Neural progenitor cell (in vitro differentiated cells): Measurements from ENCODE around the gene NARF. TPM values are rescaled to one million over a fixed set of nuclear protein-coding genes. Genes with fewer than 3 reads are reported as not detected.

Experiments
- DNase-seq: peaks from one replicate; pipeline ENCODE4 v3.0.0-alpha.2; 2016; ENCODE audit warnings: low spot score
- H2AFZ ChIP-seq: fragments of 200-600 bp; sonication (generic); replicated peaks from 2 replicates; pipeline ENCODE4 v1.6.1; 2016; ENCODE audit warnings: antibody characterized with exemption
- H3F3A ChIP-seq: fragments of 200-600 bp; sonication (generic); 2 replicates; pipeline ENCODE4 v1.6.1; 2016; ENCODE audit warnings: antibody characterized with exemption, low read depth
- H3K27ac ChIP-seq: fragments of 200-600 bp; sonication (generic); 2 replicates; pipeline ENCODE4 v1.5.1; 2016; ENCODE audit warnings: mild to moderate bottlenecking
- H3K27me3 ChIP-seq: fragments of 200-600 bp; sonication (generic); 2 replicates; pipeline ENCODE4 v1.6.1; 2016; ENCODE audit warnings: mild to moderate bottlenecking, moderate library complexity
- H3K36me3 ChIP-seq: fragments of 200-600 bp; sonication (generic); 2 replicates; pipeline ENCODE4 v1.5.1; 2016
- H3K4me1 ChIP-seq: fragments of 200-600 bp; sonication (generic); 2 replicates; pipeline ENCODE4 v1.6.1; 2016; ENCODE audit warnings: mixed run types
- H3K4me2 ChIP-seq: fragments of 200-600 bp; sonication (generic); 2 replicates; pipeline ENCODE4 v1.6.1; 2016
- H3K4me3 ChIP-seq: fragments of 200-600 bp; sonication (generic); 2 replicates; pipeline ENCODE4 v1.5.1; 2016
- H3K79me2 ChIP-seq: fragments of 200-600 bp; sonication (generic); 2 replicates; pipeline ENCODE4 v1.6.1; 2016; ENCODE audit warnings: low read depth
- H3K9ac ChIP-seq: fragments of 200-600 bp; sonication (generic); 2 replicates; pipeline ENCODE4 v1.6.1; 2016
- H3K9me3 ChIP-seq: fragments of 200-600 bp; sonication (generic); 2 replicates; pipeline ENCODE4 v1.5.1; 2016; ENCODE audit warnings: low read depth
- H4K20me1 ChIP-seq: fragments of 200-600 bp; sonication (generic); 2 replicates; pipeline ENCODE4 v1.6.1; 2016; ENCODE audit warnings: low read depth
- H3K27ac Mint-ChIP-seq: 3 replicates; pipeline ENCODE4 v1.8.0; 2021; ENCODE audit warnings: mixed read lengths
- H3K27me3 Mint-ChIP-seq: 2 replicates; pipeline ENCODE4 v1.8.0; 2022; ENCODE audit warnings: low read depth, mild to moderate bottlenecking, inconsistent platforms, moderate library complexity, mixed read lengths; ENCODE audit not compliant: insufficient read depth
- H3K36me3 Mint-ChIP-seq: 3 replicates; pipeline ENCODE4 v1.8.0; 2021; ENCODE audit warnings: mixed read lengths
- H3K4me1 Mint-ChIP-seq: 3 replicates; pipeline ENCODE4 v1.8.0; 2021; ENCODE audit warnings: mixed read lengths
- H3K4me3 Mint-ChIP-seq: 3 replicates; pipeline ENCODE4 v1.8.0; 2021; ENCODE audit warnings: mild to moderate bottlenecking, moderate library complexity, mixed read lengths
- H3K9me3 Mint-ChIP-seq: 3 replicates; pipeline ENCODE4 v1.8.0; 2020; ENCODE audit warnings: mixed read lengths
- EZH2 ChIP-seq: fragments of 200-600 bp; sonication (generic); IDR thresholded peaks from 2 replicates; pipeline ENCODE4 v1.6.1; 2017; ENCODE audit warnings: antibody characterized with exemption, mild to moderate bottlenecking, moderate library complexity
- EZH2phosphoT487 ChIP-seq: fragments of 200-600 bp; sonication (generic); IDR thresholded peaks from 2 replicates; pipeline ENCODE4 v1.6.1; 2017; ENCODE audit warnings: antibody characterized with exemption
- total RNA-seq: library from RNA; depleted of rRNA; stranded (reverse); fragments of >200 nt; gene quantifications from 2 replicates; pipeline ENCODE4 v1.2.3, GENCODE V29; 2015; ENCODE audit warnings: low replicate concordance
- TF ChIP-seq, protein P1 (sequence below): fragments of 200-600 bp; sonication (generic); IDR thresholded peaks from 2 replicates; pipeline ENCODE4 v1.5.1; 2017; ENCODE audit warnings: antibody characterized with exemption, mild to moderate bottlenecking

NARF gene
- total RNA-seq, 1 donor from 2014 or later = 166 TPM

DNA sequence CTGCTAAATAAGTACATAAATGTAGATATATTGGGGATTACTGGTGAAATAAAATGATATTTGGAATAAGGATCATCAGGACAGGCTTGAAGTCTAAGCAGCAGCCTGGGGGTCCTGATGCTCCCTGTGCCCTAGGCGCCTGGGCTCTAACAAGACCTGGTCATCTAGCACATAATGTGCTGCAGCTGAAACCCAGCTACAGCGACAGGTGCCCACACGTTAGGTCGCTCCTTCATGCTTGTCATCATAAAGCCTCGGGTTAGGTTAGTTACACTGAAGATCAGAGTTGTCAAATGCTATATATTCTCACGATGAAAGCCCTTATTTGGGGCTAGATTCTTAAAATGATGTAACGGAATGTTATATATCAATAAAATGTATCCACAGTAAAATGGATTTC is 11.5 kb downstream of the NARF start:
- Histone ChIP-seq H3K9me3 (no peaks in the 10 kb centered on the region), H3K4me2 (no peak overlapping the region), H2AFZ (no peak overlapping the region), H3K27me3 (no peaks in the 10 kb centered on the region), H3K4me3 (no peak overlapping the region), H3K4me1 (no peaks in the 10 kb centered on the region), H4K20me1 (peaks cover 18% of the 10 kb centered on the region), H3K9ac (no peak overlapping the region), H3K36me3 (peaks cover 16% of the 10 kb centered on the region), H3K27ac (no peak overlapping the region), H3F3A (no peaks in the 10 kb centered on the region), H3K79me2 (no peaks in the 10 kb centered on the region)
- no peak overlapping the region for H3K4me3 Mint-ChIP-seq
- H3K36me3 Mint-ChIP-seq = peaks cover 39% of the 10 kb centered on the region
- no peaks in the 10 kb centered on the region for H3K4me1 Mint-ChIP-seq
- no peak for DNase-seq
- H3K27ac Mint-ChIP-seq = no peak overlapping the region
- TF ChIP-seq, protein P1, sequence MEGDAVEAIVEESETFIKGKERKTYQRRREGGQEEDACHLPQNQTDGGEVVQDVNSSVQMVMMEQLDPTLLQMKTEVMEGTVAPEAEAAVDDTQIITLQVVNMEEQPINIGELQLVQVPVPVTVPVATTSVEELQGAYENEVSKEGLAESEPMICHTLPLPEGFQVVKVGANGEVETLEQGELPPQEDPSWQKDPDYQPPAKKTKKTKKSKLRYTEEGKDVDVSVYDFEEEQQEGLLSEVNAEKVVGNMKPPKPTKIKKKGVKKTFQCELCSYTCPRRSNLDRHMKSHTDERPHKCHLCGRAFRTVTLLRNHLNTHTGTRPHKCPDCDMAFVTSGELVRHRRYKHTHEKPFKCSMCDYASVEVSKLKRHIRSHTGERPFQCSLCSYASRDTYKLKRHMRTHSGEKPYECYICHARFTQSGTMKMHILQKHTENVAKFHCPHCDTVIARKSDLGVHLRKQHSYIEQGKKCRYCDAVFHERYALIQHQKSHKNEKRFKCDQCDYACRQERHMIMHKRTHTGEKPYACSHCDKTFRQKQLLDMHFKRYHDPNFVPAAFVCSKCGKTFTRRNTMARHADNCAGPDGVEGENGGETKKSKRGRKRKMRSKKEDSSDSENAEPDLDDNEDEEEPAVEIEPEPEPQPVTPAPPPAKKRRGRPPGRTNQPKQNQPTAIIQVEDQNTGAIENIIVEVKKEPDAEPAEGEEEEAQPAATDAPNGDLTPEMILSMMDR = no peak
- TF ChIP-seq EZH2 = no peak
- no peak for TF ChIP-seq EZH2phosphoT487
- no peaks in the 10 kb centered on the region for H3K27me3 Mint-ChIP-seq
- H3K9me3 Mint-ChIP-seq = no peaks in the 10 kb centered on the region

DNA sequence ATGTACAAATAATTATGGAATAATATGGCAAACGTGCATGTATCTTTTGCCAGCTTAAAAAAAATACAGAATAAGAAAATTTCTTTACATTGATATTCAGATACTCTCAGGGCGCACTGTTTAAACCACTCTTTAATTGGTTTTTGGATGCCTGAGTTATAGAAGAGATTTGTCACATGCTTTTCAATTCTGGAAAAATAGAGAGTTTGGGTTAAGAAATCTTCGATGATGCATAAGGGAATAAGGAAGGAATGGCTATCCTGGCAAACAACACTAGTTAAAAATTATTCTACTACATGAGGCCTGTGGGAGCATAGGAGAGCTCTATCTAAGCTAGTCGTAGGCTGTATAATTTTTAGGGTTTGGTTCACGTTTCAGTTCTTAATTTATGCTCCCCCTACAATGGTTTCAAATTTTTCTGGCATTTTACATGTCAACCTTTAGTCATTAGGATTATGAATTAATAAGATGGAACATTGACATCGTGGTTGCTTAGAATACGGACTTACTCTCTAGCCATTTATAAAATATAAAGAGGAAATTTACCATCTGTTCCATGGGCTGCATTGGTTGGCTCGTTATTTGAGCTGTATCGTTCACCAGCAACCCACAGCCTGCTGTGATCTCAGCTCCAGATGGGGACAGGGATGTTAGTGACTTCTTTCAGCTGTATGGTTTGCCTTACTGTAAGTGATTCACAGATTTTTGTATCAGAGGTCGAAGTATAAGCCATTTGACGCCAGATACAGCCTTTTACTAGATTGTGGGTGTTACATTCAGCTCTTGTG is 15.9 kb downstream of the NARF start:
- Histone ChIP-seq H3K4me3 (no peak overlapping the region), H3K9ac (peak overlapping the region; percentile 4), H3K4me2 (no peak overlapping the region), H2AFZ (no peak overlapping the region), H3K4me1 (no peaks in the 10 kb centered on the region), H3F3A (no peaks in the 10 kb centered on the region), H4K20me1 (peaks cover 17% of the 10 kb centered on the region), H3K27ac (no peak overlapping the region), H3K9me3 (no peaks in the 10 kb centered on the region), H3K36me3 (peaks cover 12% of the 10 kb centered on the region), H3K27me3 (no peaks in the 10 kb centered on the region), H3K79me2 (no peaks in the 10 kb centered on the region)
- H3K4me3 Mint-ChIP-seq = no peak overlapping the region
- TF ChIP-seq EZH2 = no peak
- no peak for TF ChIP-seq EZH2phosphoT487
- TF ChIP-seq, protein P1 = no peak
- H3K36me3 Mint-ChIP-seq = peaks cover 29% of the 10 kb centered on the region
- no peaks in the 10 kb centered on the region for H3K9me3 Mint-ChIP-seq
- peaks cover 2% of the 10 kb centered on the region for H3K27me3 Mint-ChIP-seq
- DNase-seq = no peak
- H3K27ac Mint-ChIP-seq = no peak overlapping the region
- H3K4me1 Mint-ChIP-seq = no peaks in the 10 kb centered on the region

DNA sequence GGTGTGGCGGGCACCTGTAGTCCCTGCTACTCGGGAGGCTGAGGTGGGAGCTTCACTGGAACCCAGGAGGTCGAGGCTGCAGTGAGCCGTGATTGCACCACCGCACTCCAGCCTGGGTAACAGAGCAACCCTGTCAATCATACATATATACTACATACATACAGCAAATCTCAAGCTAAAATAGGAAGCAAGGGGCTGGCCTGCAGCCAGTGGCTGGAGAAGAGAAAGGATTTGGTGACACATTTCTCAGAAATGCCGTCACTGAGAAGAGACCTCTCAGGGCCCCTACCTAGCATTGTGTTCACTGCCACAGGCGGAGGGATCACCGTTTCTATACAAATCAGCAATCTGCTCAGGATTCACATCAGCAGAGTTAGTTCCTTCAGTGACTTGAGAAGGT is 16.9 kb downstream of the NARF start:
- no peak overlapping the region for H2AFZ ChIP-seq
- no peak overlapping the region for H3K27ac ChIP-seq
- H3K4me3 ChIP-seq = no peak overlapping the region
- peaks cover 7% of the 10 kb centered on the region for H3K36me3 ChIP-seq
- no peak overlapping the region for H3K4me2 ChIP-seq
- H3K36me3 Mint-ChIP-seq = peaks cover 28% of the 10 kb centered on the region
- H4K20me1 ChIP-seq = peaks cover 17% of the 10 kb centered on the region
- TF ChIP-seq EZH2phosphoT487 = no peak
- no peak for TF ChIP-seq EZH2
- TF ChIP-seq, protein P1 = no peak
- H3F3A ChIP-seq = no peaks in the 10 kb centered on the region
- no peak overlapping the region for H3K9ac ChIP-seq
- peaks cover 2% of the 10 kb centered on the region for H3K27me3 Mint-ChIP-seq
- no peaks in the 10 kb centered on the region for H3K9me3 ChIP-seq
- no peaks in the 10 kb centered on the region for H3K27me3 ChIP-seq
- H3K4me1 Mint-ChIP-seq = no peaks in the 10 kb centered on the region
- no peak overlapping the region for H3K4me3 Mint-ChIP-seq
- no peaks in the 10 kb centered on the region for H3K4me1 ChIP-seq
- no peak for DNase-seq
- H3K9me3 Mint-ChIP-seq = no peaks in the 10 kb centered on the region
- H3K27ac Mint-ChIP-seq = no peak overlapping the region
- no peaks in the 10 kb centered on the region for H3K79me2 ChIP-seq
